Subcutaneous adipose tissue (tissue), 4 donors: ENCODE data around the gene AMOTL2. TPM values are rescaled to one million over a fixed set of nuclear protein-coding genes. Genes with fewer than 3 reads are reported as not detected.

Experiments used
- total RNA-seq, 4 donors: library from RNA; depleted of rRNA; stranded (reverse); fragments of >200 nt; gene quantifications; one replicate each; pipeline ENCODE4 v1.1.0, GENCODE V29; 2016
- TF ChIP-seq, protein P1 (sequence below): fragments of 450-650 bp; IDR thresholded peaks from one replicate; pipeline ENCODE4 v1.5.1; 2016; ENCODE audit warnings: low read depth, mild to moderate bottlenecking, control low read depth, antibody characterized with exemption, moderate library complexity

AMOTL2 gene
- total RNA-seq, 4 donors from 2014 or later: 92.4 to 320 (median 137) TPM

DNA sequence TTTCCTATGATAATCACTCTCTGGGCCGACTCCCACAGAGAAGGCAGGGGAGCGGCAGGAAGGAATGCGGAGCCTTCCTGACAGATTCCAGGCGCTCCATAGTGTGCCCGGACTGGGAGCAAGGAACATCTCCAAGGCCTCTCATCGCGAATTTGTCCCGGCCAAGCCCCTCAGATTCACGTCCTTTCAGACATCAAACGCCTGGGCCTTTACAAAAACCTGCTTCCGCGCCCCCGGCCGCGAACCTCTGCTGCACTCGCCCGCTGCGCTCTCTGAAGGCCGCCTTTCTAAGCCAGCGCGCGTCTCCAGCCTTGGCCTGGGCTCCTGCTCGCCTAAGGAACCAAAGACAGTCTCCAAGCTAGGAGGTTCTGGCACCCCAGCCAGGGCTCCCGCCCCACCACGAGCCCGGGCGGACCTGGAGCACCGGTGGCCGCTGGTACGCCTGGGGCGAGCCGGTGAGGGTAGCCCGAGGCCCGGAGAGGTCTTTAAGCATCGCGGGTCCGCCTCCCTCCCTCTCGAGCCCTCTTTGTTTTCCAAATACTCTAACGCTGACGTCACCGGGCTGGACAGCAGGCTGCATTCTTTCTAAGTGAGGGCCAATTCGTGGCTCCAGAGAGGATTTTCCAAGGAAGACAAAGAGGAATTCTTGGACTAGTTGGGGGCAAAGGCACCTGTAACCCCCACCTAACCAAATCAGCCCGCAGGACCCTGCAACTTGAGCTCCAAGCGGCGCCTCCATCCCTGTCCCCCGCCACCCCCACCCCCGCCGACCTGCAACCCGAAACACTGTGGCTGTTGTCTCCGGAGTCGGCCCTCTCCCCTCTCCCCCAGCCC, 759 bp downstream of the AMOTL2 start:
- TF ChIP-seq, protein P1, sequence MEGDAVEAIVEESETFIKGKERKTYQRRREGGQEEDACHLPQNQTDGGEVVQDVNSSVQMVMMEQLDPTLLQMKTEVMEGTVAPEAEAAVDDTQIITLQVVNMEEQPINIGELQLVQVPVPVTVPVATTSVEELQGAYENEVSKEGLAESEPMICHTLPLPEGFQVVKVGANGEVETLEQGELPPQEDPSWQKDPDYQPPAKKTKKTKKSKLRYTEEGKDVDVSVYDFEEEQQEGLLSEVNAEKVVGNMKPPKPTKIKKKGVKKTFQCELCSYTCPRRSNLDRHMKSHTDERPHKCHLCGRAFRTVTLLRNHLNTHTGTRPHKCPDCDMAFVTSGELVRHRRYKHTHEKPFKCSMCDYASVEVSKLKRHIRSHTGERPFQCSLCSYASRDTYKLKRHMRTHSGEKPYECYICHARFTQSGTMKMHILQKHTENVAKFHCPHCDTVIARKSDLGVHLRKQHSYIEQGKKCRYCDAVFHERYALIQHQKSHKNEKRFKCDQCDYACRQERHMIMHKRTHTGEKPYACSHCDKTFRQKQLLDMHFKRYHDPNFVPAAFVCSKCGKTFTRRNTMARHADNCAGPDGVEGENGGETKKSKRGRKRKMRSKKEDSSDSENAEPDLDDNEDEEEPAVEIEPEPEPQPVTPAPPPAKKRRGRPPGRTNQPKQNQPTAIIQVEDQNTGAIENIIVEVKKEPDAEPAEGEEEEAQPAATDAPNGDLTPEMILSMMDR: no peak

DNA sequence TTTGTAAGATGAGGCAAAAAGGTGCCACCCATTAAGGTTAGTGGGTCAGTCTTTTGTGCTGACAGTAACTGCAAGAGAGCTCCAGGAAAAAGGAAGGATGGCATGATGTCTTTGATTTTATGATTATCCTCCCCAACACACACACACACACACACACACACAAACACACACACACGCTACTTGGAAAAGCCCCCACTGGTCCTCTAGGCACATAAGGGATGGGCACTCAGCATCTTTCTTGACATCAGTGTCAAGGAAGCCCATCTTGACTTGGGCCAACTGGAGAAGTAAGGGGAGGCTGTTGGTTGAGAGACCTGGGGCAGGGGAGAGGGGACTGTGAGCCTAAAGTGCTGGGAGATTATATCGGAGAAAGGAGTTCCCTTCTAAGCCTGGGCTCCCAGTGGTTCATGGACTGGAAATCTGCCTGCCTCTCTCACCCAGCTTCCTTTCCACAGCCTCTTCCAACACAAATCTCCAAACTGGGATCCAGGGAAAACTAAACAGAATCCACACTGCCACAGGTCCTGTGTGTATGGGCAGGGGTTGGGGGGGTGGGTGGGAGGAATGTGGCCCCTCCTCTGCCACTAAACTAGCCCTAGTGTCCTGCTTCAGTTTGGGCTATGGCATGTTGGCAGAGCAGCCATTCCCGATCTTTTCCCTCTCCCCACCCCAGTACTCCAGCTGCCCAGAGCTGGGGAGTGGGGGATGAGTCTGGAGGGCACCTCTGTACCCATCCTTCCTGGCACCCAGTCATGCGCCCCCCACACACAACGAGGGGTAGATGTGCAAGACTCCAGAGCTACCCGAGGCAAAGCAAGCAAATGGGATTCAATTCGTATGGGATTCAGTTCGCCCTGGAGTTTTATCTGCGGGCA, 1.6 kb downstream of the AMOTL2 start:
- TF ChIP-seq, protein P1: no peak

DNA sequence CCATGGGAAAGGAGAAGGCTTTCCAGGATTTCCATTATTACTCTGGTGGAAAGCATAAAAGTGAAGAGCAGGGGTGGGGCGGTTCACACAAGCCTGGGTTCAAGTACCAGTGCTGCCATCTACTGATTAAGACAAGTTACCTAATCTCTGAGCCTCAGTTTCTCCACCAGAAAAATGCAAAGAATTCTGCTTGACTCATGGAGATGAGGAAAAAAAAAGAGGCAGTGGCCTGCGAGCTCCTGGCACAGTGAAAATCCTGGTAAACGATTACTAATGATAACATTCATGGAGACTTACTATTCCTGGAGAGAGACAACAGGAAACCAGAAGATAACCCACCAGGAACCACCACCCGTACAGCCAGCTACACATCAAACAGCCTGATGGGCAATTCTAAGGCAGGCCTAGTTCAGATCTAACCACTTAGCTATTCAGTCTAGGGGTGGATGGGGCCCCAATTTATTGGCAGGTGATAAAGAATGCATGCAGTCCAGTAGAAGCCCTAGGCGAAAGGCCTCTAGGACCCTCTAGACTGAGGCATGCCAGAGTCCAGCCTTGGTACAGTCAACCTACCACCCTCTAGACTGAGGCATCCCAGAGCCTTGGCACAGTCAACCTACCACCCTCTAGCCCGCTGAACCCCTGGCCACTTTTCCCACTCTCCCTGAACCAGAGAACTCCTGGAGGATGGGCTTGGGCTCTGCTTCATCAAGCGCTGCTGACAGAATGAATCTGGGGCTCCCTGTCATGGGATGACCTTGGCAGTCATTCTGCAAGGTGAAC, 2.5 kb downstream of the AMOTL2 start:
- TF ChIP-seq, protein P1: no peak

DNA sequence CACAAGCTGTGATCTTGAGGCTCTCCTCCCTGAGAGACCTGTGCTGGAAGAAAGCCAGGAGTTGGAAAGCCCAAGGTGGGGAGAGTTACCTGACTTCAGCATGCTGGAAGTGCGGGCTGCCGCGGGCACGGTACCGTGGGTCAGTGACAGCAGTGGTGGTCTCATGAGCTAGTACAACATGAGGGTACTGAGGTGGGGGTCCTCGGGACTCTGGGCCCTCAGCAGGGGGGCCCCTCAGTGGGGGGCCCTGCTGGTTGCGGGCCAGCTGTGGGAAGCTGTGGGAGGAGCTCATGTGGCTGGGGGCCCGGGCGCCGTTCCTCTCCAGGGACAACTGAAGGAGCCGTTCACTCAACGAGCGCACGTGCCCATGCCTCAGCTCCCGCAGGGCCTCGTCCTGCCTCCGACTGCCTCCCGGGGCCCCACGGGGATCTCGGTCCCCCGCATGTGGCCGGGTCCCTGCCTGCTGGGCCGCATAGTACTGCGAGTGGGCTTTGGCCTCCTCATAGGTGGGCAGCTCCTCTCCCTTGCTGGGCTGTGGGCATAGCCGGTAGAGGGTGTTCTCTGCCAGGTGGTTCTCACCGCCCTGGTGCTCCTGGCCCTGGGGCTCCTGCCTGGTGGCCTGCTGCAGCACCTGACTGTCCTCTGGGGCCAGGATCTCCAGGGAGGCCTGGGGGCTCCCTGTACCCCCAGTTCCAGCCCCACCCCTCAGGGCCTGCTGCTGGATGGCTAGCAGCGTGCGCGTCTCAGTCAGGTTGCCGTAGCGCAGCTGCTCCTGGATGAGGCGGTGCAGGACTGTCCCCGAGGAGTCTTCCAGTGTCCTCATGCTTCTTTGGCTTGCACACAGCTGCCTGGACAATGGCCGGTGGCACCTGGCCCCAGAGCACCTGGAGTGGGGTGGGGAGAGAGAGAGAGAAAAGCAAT, 3.4 kb downstream of the AMOTL2 start:
- TF ChIP-seq, protein P1: no peak

DNA sequence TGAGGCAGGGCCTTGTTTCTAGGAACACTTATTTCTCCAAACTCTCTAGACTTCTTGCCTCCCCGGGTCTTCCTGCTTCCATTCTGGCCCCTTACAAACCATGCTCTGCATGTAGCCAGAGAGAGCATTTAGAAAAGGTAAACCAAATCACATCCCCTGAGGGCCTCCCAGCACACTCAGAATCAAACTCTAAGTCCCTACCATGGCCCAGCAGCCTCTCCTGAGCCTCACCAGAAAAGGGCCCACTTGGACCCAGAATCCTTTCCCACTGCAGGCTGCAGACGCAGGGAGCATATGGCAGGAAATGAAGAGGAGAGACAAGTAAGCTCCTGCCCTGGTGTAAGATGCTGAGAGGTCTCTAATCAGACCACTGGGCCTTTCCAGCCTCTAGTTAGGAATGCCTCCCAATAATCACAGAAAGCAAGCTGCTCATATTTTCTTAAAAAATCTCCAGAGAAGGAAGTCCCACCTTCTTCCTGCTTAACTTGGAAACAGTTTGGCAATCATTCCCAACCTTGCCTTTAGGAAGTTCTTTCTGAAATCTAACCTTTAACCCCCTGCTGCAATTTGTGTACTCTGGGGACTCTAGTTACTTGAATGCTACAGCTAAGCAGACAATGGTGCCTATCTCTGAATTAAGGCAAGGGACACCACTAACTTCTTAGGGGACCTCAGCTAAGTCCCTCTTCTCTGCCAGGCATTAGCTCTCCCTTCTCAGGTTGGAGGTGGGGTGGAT, 4.2 kb downstream of the AMOTL2 start:
- TF ChIP-seq, protein P1: no peak

DNA sequence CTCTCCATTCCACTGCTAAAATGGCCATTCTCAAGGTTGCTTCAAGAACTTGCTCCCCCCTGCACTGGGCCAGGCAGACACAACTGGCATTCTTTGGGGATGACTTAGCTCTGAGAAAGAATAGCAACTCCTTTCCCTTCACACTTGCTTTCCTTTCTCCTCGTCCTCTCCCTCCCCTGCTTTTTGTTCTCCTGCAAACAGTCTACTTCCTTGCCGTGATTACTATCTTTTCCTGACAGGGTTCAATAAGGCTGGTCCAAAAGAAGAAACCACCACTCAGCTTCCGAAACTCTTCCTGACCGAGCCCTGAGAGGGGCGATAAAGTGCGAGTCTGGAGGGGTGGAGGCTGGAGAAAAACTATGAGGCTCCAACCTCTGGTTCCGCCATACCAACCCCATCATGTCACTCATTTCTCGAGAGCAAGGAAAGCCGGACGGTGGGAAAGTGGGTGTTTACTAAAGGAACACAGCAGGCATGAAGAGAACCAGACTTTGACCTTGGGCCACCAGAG, 5.0 kb downstream of the AMOTL2 start:
- TF ChIP-seq, protein P1: no peak
